Measurements from ENCODE around the gene SIRT3.
"Not testable (repeated sequence)": the region's sequence is repeated elsewhere in the genome, so short reads cannot be mapped to it uniquely, and the experiment has no call there.

DNA sequence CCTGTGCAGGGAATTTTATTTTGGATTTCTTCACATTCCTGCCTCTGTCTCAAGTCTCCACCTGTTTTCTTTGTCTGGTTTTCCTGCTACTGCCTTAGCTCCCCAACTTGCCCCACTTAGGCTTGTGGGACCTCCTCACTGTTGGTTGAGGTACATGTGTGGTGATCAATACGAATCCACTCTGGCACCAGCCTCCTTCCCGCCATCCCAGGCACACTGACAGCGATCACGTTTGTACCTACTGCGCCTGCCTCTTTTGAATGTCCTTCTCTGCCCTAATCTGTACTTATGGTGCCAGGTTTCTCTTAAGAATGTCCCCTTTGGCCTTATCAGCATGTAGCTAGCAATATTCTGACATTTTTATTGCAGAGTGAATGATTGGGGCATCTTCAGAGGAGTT, 45.6 kb downstream of the SIRT3 start:
- not testable (repeated sequence) for TF ChIP-seq SUZ12 (IDR thresholded peaks at IDR 0.05); HDGF (IDR thresholded peaks at IDR 0.05; ENCODE audit: borderline replicate concordance); FOXA1 (IDR thresholded peaks at IDR 0.05); LEF1 (IDR thresholded peaks at IDR 0.05; ENCODE audit: borderline replicate concordance); SP1 (IDR thresholded peaks at IDR 0.05); NFRKB (IDR thresholded peaks at IDR 0.05); ARNT (IDR thresholded peaks at IDR 0.05); L3MBTL2 (conservative IDR thresholded peaks at IDR 0.05); FOXK2 (IDR thresholded peaks at IDR 0.05); BHLHE40 (IDR thresholded peaks at IDR 0.05; ENCODE audit: borderline replicate concordance); CTBP1 (IDR thresholded peaks at IDR 0.05; ENCODE audit: borderline replicate concordance); TARDBP (IDR thresholded peaks at IDR 0.05); FOXM1 (IDR thresholded peaks at IDR 0.05; ENCODE audit: borderline replicate concordance)

Data from HEK293T (cell line).